Right renal cortex interstitium (tissue), 3 donors: ENCODE data around the gene TAGAP. TPM values are rescaled to one million over a fixed set of nuclear protein-coding genes. Genes with fewer than 3 reads are reported as not detected.
A peak's percentile ranks its signal among the peaks of the same experiment; 100 is the strongest.
"Not testable (repeated sequence)": the region's sequence is repeated elsewhere in the genome, so short reads cannot be mapped to it uniquely, and the experiment has no call there.

ENCODE experiments used
- DNase-seq, 3 donors: peaks; one replicate each; pipeline ENCODE4 v3.0.0-alpha.2; 2013; ENCODE audit warnings: low read depth in 3 of 3, low spot score in 2 of 3
- polyA plus RNA-seq, 3 donors: library from polyadenylated mRNA; unstranded; fragments of 120-200 nt; gene quantifications; one replicate each; pipeline ENCODE4 v1.2.1, GENCODE V29; 2013; ENCODE audit not compliant: insufficient read length in 3 of 3

The TAGAP gene
- polyA plus RNA-seq, 3 donors: 0.49 to 0.98 (median 0.92) TPM

GRCh38 chr6:159047891-159048685 is 3.3 kb upstream of the TAGAP start:
- DNase-seq: no peak

GRCh38 chr6:159045801-159046200 is 1.0 kb upstream of the TAGAP start:
- DNase-seq: no peak

GRCh38 chr6:159043947-159044346 is 844 bp downstream of the TAGAP start:
- DNase-seq: no peak

GRCh38 chr6:159043251-159043650 is 1.5 kb downstream of the TAGAP start:
- no peak for DNase-seq

GRCh38 chr6:159042826-159043181 is 2.0 kb downstream of the TAGAP start:
- no peak for DNase-seq

- DNase-seq: peak; percentile 52 to 58 (median 54)
Observed at GRCh38 chr6:159042003-159042825, 2.6 kb downstream of the TAGAP start.

GRCh38 chr6:159041181-159041580 is 3.6 kb downstream of the TAGAP start:
- no peak for DNase-seq

- no peak for DNase-seq
Observed at GRCh38 chr6:159039885-159040258, 4.9 kb downstream of the TAGAP start.

- DNase-seq: no peak
Observed at GRCh38 chr6:159038914-159039884, 5.6 kb downstream of the TAGAP start.

GRCh38 chr6:159038318-159038717 is 6.5 kb downstream of the TAGAP start:
- DNase-seq: not testable (repeated sequence)

- no peak for DNase-seq
Observed at GRCh38 chr6:159037756-159038290, 7.0 kb downstream of the TAGAP start.

- DNase-seq: no peak
Observed at GRCh38 chr6:159036673-159037072, 8.1 kb downstream of the TAGAP start.

- DNase-seq: no peak
Observed at GRCh38 chr6:159035891-159036290, 8.9 kb downstream of the TAGAP start.

GRCh38 chr6:159033160-159034049 is 11.4 kb downstream of the TAGAP start:
- no peak for DNase-seq

GRCh38 chr6:159031846-159032245 is 12.9 kb downstream of the TAGAP start:
- no peak for DNase-seq

- no peak for DNase-seq
Observed at GRCh38 chr6:159030168-159030567, 14.6 kb downstream of the TAGAP start.

GRCh38 chr6:159025224-159025623 is 19.6 kb downstream of the TAGAP start:
- not testable (repeated sequence) for DNase-seq

GRCh38 chr6:159023893-159024292 is 20.9 kb downstream of the TAGAP start:
- no peak for DNase-seq

GRCh38 chr6:159020011-159020410 is 24.8 kb downstream of the TAGAP start:
- no peak for DNase-seq
